ENCODE results near the gene STIP1.

Gene STIP1

DNA sequence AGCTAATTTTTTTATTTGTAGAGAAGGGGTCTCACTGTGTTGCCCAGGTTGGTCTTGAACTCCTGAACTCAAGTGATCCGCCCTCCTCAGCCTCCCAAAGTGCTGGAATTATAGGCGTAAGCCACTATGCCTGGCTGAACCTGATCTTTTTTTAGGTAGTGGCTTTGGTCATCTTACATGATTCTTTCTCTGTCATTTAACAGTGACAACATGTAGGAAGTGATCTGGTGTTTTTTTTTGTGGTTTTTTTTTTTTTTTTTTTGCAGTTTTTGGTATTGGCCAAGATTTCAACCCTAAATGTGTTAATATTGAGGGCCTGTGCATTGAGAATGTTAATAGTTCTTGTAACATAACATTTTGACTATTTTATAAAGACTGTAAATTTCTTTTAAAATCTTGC, 12.5 kb downstream of the STIP1 start:
- no peak for DNase-seq (ENCODE audit: low read depth in 2 of 2)

DNA sequence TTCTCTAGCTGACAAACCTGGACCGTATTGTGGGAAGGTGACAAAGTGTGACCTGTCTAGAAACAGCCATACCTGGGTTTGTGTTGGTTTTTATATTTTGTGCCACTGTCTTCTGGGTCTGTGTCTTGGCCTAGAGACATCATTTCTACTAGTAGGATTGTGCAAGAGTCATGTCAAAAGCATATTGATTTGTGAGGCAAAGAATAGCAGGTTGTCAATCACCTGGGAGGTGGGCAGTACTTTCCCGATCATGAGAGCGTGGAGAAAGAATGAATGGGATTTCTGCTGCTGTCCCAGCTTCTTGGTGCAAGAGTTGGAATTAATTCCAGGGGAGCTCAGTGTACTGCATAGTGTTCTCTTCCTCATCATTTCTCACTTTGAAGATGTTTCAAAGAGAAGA, 15.6 kb downstream of the STIP1 start:
- DNase-seq (ENCODE audit: low read depth in 2 of 2) = no peak

DNA sequence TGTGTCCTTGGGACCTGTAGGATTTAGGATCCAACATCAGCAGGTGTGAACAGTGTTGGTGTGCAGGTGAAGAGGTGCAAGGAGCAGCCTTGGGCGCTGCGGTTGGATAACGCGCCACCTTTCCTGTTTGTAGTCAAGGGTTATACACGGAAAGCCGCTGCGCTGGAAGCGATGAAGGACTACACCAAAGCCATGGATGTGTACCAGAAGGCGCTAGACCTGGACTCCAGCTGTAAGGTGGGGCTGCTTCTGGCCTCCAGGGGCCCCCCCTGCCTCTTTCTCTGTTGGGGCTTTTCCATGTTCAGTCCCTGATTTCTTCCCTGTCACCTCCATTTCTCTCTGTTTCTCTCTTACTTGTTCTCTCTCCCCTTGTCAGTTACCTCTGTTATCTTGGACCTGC, 17.0 kb downstream of the STIP1 start:
- DNase-seq (ENCODE audit: low read depth in 2 of 2) = no peak

DNA sequence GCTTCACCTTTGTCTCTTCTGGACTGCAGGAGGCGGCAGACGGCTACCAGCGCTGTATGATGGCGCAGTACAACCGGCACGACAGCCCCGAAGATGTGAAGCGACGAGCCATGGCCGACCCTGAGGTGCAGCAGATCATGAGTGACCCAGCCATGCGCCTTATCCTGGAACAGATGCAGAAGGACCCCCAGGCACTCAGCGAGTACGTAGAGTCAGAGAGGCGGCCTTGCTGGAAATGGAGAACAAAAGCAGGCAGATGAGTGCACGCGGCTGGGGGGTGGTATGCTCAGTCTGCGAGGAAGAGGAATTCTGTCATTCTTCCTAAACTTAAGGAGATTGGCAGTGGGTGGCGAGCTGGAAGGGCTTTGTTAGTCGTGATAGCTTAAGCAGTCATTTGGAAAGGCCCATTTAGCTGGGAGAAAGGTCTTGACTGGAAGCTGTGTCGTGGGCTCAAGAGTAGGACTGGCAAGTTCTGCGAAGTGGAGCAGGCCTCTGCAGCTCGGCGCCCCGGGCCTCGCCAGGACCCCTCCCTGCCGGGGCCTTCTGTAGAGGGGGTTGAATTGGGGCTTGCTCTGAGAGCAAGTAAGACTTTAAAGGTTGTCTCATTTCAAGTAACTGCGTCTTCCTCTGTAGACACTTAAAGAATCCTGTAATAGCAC, 17.6 kb downstream of the STIP1 start:
- no peak for DNase-seq (ENCODE audit: low read depth in 2 of 2)

DNA sequence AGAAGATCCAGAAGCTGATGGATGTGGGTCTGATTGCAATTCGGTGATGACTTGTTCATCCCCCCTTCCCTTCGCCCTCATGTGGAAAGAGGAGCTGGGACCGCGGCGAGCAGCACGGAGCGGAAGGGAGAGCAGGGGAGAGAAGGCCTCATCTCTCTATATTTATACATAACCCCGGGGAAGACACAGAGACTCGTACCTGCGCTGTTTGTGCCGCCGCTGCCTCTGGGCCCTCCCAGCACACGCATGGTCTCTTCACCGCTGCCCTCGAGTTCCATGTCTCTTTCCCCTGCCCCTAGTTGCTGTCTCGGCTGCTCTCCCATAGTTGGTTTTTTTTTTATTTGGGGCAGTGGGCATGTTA, 18.1 kb downstream of the STIP1 start:
- DNase-seq (ENCODE audit: low read depth in 2 of 2) = no peak

DNA sequence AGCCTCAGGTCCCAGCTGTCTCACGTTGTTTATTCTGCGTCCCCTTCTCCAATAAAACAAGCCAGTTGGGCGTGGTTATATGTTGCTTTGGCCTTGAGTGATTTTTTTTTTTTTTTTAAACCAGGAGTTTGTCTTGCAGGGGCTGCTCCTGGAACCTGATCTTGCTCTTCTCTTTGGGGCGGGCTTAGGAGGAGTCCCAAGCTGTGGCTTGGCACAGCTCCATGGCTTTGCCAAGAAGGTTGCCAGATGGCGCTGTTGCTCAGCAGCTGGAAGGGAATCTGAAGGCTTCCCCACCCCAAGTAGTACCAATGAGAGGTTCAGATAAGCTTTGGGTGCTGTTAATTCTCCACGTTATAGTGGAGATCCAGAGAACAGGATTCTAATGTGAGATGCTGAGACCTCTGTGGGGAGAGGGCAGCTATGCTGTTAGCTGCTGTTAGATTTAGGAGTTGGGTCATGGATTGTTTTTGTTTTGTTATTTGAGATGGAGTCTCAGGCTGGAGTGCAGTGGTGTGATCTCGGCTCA, 18.6 kb downstream of the STIP1 start:
- peak; percentile 91 to 92 for DNase-seq (ENCODE audit: low read depth in 2 of 2)

DNA sequence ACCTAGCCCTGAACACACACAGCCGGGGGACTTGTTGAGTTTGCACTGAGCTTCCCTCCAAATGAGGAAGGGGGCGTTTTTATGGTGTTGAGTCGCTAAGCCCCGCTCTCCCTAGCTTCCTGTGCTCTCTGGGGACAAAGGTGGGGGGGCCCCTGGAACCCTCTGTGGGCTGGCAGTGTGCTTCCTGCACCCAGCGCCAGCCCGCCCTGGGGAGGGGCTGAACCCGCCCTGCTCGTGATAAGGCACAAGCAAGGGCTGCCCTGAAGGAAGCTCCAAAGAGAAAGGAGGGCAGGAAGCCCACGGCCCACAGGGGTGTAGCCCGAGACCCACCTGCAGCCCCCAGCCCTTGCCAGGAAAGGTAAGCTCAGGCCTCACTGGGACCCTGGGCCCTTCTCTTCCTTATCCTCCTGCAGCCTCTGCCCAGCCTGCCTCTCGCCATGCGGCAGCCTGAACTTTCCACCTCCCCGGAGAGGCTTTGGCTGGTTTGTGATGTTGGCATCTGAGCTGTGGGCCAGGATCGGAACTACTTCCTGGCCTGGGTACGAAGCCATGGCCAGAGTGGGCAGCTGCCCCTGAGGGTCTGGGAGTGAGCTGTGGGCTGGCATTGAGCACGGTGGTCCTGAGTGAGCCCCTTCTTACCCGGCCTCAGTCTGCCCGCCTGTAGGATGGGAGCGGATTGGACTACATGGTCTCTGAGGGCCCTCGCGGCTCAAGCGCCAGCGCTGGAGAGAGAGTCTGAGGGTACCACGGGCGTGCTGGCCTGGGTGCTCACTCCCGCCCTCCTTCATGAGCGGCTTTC, 20.7 kb downstream of the STIP1 start, which contains the start of gene FERMT3:
TSS of gene FERMT3 (plus strand) at position 265 of the 799 bp plus-strand sequence. CDS start 644 bp downstream, outside the sequence.
- DNase-seq (ENCODE audit: low read depth in 2 of 2) = no peak

DNA sequence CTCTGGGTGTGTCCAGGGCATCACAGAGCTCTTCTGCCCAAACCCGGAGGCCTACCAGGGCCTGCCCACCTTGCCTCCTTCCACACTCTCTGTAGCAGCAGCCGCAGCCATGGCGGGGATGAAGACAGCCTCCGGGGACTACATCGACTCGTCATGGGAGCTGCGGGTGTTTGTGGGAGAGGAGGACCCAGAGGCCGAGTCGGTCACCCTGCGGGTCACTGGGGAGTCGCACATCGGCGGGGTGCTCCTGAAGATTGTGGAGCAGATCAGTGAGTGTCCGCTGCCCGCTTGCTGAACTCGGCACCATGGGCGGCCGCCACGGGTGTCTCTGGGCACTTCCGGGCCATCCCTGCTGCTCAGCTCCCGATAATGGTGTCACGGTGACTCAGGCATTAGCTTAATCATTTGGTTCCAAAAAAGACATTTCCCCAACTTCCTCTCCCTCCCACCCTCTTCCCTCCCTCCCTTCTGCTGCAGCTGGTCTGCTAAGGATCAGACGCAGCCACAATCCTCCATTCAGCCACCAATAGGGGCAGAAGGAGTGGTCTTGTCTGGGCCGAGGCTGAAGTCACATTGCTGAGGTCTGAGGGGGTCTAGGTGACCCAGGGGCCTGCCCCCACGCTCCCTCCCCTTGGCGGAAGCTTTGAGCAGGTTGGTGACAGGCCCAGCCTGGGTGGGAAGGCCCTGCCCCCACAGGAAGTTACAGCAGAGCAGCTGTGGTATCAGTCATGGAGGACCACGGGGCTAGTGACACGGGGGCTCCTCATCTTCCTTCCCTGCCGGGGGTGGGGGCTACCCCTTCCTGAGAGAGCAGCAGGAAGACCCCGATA, 21.5 kb downstream of the STIP1 start:
- DNase-seq (ENCODE audit: low read depth in 2 of 2) = peak; percentile 32 to 36

DNA sequence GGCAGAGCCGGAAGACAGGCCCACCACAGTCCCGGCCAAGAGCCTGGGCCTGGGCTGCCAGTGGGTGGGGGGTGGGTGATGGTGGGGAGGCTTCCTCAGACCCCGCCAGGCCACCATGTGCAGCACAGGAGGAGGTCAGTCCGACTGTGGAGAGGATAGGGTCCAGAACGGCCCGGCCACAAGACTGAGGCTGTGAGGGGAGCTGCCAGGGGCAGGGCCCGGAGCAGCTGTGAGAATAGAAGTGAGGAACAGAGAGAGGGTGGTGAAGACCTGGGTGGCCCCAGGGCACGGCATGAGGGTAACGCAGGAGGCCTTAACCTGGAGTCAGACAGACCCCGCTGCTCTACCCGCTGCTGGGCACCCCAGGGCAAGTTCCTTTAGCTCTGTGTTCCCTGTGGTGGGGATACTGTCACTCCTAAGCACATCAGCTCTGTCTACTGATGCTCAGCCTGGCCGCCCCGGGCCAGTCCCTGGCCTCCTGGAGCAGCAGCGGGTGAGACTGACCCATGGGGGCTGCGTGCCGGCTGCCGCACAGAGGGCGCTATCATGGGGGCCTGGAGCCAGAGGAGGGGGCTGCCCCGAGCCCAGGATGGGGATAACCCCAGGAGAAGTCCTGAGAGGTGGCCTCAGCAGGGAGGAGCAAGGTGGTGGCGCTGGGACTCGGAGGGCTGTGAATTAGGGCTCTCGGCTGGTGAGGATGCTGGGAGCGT, 22.3 kb downstream of the STIP1 start:
- DNase-seq (ENCODE audit: low read depth in 2 of 2) = no peak

DNA sequence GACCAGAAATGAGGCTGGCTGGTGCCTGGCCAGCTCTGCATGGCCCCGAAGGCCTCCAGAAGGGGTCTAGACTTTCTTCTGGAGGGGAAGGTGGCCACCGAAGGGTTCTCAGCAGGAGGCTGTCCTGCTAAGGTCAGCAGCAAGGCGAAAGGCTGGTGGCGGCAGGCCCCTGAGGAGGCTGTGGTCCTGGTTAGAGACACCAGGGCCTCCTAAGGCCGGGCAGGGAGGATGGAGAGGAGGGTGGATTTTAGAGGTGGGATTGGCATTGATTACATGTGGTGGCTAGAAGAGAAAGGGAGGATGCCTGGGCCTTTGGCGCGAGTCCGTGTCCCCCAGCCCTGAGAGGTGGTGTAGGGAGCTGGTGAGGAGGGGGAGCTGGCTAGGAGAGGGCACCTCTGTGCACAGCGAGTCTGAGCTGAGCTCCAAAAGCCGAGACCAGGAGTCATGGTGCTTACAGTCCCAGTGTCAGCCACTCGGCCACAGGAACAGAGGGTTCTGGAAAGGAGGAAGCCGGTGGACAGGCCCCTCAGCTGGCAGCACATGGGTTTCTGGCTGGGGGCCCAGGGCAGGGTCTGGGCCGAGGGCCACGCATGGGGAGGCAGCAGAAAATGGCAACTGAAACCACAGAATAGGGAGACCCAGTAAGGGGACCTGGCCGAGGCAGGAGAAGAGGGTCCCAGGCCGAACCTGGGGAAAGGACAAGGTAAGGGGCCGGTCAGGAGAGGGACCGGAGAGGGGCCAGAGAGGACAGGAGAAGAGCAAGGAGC, 23.0 kb downstream of the STIP1 start:
- DNase-seq (ENCODE audit: low read depth in 2 of 2) = no peak

DNA sequence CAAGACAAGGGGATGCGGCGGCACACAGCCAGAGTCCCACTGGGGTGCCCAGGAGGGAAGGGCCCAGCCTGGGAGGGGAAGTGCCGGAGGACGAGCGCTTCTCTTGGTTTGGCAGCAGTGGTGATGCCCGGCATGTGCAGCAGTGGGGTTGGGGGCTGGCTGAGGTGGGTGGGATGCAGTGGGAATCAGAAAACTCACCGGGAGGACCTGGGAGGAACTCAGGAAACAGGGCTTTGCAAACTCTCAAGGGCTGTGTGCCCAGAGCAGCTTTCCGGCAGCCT, 23.5 kb downstream of the STIP1 start:
- DNase-seq (ENCODE audit: low read depth in 2 of 2) = no peak

DNA sequence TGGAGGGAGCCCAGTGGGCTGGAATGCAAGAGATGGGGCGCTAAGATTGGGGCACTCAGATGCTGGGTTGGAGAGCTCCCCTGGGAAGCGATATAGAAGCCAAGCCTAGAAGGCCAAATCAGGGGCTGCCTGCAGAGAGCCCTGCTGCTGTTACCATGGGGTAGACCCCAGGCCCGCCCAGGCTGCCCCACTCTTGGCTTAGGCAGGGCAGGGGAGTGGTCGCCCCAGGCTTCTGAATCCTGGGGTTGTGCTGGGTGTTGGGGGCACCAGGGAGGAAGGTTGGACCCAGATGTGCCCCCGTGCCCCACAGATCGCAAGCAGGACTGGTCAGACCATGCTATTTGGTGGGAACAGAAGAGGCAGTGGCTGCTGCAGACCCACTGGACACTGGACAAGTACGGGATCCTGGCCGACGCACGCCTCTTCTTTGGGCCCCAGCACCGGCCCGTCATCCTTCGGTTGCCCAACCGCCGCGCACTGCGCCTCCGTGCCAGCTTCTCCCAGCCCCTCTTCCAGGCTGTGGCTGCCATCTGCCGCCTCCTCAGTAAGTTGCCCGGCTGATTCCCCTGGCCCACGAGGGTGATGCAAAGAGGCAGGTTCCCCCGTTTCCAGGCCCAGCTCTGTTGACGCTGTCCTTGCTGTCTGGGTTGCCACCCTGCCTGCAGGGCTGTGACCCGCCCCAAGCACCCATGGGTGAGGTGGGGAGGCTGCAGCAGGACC, 24.5 kb downstream of the STIP1 start:
- DNase-seq (ENCODE audit: low read depth in 2 of 2) = no peak

DNA sequence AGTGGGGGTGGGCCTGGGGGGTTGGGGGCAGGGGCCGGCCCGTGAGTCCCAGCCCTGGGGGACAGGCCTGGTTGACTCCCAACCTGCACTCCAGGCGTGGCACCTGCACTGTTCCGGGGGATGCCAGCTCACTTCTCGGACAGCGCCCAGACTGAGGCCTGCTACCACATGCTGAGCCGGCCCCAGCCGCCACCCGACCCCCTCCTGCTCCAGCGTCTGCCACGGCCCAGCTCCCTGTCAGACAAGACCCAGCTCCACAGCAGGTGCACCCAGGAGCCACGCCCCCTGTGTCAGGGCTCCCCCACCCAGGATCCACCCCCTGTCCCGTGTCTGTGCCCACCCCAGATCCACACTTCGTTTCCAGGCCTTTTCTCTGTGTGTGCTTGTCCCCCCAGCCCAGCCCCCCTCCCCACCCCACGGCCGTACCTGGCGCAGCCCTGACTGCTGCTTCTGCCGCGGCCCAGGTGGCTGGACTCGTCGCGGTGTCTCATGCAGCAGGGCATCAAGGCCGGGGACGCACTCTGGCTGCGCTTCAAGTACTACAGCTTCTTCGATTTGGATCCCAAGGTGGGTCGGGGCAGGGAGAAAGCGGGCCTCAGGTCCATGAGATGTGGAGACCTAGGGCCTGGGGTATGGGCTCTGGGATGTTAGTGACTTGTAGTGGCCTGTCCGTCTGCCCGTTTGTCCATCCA, 25.4 kb downstream of the STIP1 start:
- DNase-seq (ENCODE audit: low read depth in 2 of 2) = no peak

DNA sequence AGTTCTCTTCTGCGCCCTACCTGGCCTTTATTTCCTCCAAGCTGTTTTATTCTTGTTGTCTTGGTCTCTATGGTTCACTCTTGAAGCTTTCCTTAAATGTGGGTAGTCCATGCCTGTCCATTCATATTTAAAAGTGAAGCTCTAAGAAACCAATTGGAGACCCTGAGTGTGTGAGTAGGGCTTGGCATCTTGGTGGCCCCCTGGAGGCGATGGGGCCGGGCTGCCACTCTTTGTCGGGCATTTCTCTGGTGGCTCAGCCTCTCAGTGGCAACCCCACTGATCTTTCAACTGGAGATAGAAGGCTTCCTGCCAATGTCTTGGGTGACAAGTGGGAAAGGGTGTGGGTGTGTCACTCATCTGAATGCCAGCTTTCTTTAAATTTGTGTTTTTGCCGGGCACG, 30.9 kb downstream of the STIP1 start:
- DNase-seq (ENCODE audit: low read depth in 2 of 2) = no peak

DNA sequence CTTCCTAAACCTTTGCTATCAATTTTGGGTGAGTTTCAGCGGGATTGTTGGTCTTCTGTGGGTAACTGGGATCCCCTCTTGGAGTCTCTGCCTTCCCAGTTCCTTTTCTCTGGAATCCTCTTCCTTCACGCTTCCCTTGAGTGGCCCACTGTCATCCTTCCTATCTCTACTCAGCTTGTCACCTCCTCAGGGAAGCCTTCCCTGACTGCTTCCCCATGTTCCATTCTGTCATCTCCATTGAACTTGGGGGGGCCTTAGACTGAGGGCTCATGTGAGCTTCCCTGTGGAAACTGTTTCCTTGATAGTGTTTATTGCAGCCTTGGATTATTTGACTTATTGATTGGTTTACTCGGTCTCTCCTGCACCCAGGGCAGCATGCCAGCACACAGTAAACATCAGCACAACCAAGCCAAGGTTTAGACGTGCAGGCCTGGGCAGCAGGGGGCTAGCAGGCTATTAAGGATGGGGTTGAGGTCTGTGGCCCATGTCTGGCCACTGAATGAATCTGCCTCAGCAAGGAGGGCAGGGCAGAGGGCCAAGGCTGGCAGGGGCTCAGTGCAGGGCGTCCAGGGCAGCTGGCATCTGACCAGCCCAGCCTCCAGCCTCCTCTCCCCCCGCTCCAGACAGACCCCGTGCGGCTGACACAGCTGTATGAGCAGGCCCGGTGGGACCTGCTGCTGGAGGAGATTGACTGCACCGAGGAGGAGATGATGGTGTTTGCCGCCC, 32.8 kb downstream of the STIP1 start:
- no peak for DNase-seq (ENCODE audit: low read depth in 2 of 2)

DNA sequence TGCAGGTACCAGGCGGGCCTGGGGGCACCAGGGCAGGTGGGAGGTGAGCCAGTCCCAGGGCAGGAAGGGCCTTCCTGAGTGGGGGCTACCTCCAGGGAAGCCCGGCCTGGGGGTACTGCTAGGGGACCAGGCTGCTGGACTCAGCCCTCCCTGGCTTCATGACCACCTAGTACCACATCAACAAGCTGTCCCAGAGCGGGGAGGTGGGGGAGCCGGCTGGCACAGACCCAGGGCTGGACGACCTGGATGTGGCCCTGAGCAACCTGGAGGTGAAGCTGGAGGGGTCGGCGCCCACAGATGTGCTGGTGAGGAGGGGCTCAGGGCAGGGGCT, 33.3 kb downstream of the STIP1 start:
- DNase-seq (ENCODE audit: low read depth in 2 of 2) = no peak

DNA sequence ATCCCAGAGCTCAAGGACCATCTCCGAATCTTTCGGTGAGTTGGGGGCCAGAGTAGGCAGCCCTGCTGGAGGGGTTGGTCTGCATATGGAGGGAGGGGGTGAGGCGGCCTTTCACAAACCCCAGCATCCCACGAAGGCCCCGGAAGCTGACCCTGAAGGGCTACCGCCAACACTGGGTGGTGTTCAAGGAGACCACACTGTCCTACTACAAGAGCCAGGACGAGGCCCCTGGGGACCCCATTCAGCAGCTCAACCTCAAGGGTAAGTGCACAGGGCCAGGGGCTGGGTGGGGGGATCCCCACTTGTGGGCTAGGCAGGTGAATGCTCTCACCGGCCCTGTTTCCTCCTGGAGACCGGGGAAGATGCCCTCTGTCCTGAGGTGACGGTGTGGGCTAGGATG, 33.8 kb downstream of the STIP1 start:
- DNase-seq (ENCODE audit: low read depth in 2 of 2) = no peak

DNA sequence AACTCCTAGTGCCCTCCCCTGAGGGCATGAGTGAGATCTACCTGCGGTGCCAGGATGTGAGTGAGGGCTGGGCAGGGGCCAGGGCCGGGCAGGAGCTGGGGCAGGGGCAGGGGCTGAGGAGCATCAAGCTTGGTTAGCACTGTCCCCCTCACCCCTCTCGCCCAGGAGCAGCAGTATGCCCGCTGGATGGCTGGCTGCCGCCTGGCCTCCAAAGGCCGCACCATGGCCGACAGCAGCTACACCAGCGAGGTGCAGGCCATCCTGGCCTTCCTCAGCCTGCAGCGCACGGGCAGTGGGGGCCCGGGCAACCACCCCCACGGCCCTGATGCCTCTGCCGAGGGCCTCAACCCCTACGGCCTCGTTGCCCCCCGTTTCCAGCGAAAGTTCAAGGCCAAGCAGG, 34.3 kb downstream of the STIP1 start:
- no peak for DNase-seq (ENCODE audit: low read depth in 2 of 2)

DNA sequence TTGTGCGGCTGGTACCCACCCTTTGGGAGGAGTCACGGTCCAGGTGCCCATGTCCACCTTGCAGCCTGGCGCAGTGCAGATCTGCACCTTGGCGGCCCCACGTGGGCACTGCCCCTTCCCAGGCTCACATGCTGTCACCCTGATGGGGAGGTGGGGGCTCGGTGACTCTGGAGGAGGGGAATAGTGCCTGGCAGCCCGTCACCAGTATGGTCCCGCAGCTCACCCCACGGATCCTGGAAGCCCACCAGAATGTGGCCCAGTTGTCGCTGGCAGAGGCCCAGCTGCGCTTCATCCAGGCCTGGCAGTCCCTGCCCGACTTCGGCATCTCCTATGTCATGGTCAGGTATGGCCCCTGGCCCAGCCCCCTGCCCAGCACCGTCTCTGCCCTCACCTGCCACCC, 34.8 kb downstream of the STIP1 start:
- DNase-seq (ENCODE audit: low read depth in 2 of 2) = no peak

DNA sequence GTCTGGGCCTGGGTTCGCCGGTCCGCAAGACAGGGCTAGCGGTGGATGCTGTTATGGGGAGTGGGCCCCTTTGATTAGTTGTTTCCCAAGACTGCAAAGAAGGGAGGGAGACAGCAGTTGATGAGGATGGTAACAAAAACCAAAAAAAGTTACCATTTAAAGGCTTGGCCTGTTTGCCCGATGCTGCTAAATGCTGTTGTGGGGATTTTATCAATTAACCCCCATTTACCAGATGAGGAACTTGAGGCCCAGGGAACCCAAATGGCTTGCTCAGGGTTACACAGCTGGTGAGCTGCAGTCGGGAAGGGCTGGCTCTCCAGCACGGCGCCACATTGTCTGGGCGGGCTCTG, 36.7 kb downstream of the STIP1 start:
- DNase-seq (ENCODE audit: low read depth in 2 of 2) = no peak

Data from fibroblast of skin of left quadriceps (primary cell).